HPDE6-E6E7 (cell line): ENCODE results near the gene CELA3A.
"Not testable (repeated sequence)": the region's sequence is repeated elsewhere in the genome, so short reads cannot be mapped to it uniquely, and the experiment has no call there.

Experiments used
- DNase-seq: peaks from one replicate; pipeline ENCODE4 v3.0.0; 2011; ENCODE audit warnings: missing footprints; ENCODE audit errors: extremely low spot score

CELA3A gene, protein sequence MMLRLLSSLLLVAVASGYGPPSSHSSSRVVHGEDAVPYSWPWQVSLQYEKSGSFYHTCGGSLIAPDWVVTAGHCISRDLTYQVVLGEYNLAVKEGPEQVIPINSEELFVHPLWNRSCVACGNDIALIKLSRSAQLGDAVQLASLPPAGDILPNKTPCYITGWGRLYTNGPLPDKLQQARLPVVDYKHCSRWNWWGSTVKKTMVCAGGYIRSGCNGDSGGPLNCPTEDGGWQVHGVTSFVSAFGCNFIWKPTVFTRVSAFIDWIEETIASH

GRCh38 chr1:22001409-22001808 is at the start of gene CELA3A:
Gene CELA3A, plus strand, starts transcription at chr1:22001657. Its CDS starts 18 bp downstream, at chr1:22001675.
- DNase-seq = no peak

DNA sequence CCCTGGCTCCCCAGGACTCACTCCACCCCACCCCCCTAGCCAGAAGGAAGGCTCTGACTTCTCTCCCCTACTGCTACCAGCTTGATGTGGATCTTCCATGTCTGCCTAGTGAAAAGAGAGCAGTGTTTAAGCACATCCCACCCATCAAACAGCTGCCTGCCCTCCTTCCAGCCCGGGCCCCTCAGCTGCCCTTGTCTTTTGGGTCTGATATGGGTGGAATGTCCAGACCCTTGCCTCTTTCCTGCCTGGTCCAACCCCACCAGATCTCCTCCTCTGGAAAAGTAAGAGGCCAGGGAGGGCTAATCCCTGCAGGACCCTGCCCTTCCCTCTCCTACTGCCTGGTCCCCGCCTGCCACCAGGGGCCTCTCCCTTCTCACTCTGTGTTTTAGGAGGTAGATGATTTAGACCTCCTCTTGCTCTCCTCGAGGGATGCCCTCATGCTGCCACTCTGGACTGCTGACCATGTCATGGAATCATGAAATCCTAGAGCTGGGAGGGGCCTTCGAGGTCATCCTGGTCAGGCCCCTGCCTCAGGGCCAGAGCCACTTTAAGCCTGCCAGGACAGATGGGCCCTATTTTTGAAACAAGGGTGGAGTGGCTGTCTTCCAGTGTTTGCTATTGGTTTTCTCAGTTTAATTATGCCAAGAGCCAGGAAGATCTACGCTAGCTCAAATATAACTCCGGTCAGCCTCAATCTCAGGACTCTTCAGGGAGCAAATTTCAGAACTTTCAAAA is 48.5 kb upstream of the CELA3A start:
- DNase-seq = no peak

DNA sequence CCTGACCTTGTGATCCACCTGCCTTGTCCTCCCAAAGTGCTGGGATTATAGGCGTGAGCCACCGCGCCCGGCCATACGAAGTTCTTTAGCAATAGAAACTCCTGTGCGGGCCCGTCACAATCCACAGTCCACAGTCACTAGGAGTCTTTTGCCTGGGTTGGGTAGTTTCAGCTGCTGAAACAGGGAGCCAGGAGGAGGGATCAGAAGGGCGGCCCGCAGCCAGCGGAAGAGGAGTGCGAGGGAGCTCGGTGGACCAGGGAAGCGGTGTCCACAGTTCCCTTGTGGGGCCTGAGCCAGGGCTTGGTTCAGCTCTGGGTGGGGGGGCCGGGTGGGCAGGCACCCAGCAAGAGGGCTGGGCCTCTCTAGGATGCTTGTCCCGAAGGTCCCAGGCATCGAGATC is 46.4 kb upstream of the CELA3A start:
- DNase-seq = no peak

- DNase-seq = no peak
These were observed 45.8 kb upstream of the CELA3A start for GRCh38 chr1:21955501-21956281.

DNA sequence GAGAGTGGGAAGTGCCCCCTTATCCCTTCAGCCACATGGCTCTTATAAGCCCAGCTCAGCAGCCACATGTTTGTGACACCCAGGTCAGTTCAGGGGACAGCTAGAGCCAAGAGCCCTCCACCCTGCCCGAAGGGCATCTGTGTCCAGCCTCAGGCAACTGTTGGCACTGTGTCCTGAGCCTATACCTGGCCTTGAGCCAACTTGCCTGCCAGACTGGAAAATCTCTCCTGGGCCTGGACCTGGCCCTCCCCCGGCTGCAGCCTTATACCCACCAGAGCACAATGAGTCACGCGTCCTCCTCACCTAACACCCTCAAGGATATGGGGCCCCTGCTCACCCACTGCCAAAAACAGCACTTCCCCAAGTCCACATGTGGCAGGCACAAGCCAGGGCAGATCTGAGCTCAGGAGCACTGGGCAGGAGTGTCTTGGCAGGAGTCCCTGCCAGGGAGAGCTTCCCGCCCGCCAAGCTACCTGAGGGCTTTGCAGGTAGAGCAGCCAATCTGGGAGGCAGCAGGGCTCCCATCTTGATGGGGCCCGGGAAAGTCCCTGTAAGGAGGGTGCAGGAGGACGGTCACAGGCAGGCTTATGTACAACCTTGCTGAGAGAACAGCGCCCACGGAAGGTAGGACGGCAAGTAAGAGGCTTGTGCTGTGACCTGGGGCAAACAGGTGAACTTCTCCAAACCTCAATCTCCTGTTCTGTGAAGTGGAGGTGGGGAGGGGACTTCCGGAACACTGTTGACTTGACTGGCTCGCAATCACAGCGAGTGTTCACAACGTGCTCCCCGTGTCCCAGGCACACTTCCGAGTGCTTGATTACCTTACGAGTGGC is 44.5 kb upstream of the CELA3A start:
- DNase-seq = peak; percentile 97

- DNase-seq = no peak
These were observed 40.1 kb upstream of the CELA3A start for GRCh38 chr1:21961337-21961736.

- no peak for DNase-seq
These were observed 39.7 kb upstream of the CELA3A start for GRCh38 chr1:21961799-21962198.

- DNase-seq = peak; percentile 64
These were observed 37.8 kb upstream of the CELA3A start for GRCh38 chr1:21963477-21964217.

GRCh38 chr1:21966247-21967000 is 35.0 kb upstream of the CELA3A start:
- DNase-seq = no peak

DNA sequence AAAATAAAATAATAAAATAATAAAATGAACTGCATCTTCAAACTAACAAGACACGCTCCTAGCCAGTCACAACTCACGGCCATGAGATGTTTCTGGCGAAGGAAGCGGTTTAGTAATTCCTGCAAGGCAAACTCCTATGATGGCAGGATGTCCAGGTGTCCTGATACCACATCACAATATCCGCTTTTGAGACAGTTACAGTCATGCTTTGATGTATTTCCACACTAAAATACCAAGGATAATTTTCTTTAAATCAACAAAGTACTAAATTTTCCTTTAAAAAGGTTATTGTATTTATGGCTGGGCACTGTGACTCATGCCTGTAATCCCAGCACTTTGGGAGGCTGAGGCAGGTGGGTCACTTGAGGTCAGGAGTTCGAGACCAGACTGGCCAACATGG is 34.2 kb upstream of the CELA3A start:
- not testable (repeated sequence) for DNase-seq

DNA sequence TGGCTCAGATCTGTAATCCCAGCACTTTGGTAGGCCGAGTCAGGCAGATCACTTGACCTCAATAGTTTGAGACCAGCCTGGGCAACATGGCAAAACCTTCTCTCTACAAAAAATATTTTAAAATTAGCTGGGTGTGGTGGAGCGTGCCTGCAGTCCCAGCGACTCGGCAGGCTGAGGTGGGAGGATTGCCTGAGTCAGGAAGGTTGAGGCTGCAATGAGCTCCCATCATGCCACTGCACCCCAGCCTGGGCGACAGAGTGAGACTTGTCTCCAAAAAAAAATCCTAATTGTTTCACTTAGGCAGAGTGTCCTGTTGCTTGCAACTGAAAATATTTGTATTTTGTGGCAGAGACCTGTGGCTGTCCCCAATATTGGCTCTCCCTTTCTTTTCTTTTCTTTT is 32.4 kb upstream of the CELA3A start:
- not testable (repeated sequence) for DNase-seq

DNA sequence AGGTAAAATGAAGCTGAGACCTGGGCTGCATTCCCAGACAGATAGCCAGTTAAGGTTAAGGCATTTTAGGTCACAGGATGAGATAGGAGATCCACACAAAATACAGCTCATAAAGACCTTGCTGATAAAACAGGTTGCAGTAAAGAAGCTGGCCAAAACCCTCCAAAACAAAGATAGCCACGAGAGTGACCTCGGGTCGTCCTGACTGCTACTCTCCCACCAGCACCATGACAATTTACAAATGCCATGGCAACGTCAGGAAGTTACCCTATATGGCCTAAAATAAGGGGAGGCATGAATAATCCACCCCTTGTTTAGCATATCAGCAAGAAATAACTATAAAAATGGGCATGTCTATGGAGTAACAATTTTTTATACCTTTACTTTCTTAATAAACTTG is 30.9 kb upstream of the CELA3A start:
- DNase-seq = not testable (repeated sequence)

DNA sequence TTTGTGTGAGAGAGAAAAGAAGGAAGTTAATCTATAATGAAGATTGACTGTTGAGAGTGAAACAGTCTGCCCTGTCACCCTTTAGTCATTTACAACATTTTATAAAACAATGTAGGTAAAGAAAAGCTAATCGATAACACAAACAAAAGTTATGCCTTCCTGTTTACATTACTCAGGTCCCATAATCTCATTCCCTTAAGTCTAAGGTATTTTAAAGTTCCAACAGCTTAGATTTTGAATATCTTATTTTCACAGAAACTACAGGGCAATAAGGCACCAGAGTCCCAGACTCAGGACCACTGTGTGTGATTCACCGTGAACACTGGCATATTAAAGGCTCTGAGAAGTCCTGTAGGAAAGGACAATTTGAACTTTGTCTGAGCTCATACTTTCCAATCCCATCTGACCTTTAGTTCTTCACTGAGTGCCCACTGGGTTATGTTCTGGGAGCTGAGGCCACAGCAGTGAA is 28.4 kb upstream of the CELA3A start:
- DNase-seq = not testable (repeated sequence)

DNA sequence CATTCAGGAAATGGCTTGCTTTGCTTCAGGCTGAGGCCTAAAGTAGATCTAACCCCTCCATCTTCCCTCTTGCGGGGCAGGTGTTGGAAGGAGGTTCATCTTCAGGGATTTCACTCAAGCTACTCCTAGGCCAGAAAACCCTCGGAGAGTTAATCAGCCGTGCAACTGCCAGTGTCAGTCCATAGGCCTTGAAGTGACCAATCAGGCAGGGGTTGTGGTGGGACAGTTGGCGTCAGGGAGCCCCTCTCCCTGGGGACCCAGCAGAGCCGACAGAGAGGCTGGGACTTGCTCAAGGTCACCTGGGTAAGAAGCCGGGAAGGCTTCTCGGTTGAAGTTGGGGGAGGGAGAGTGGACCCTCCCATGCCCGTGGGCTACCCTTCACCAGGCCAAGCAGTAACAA is 27.5 kb upstream of the CELA3A start:
- not testable (repeated sequence) for DNase-seq

DNA sequence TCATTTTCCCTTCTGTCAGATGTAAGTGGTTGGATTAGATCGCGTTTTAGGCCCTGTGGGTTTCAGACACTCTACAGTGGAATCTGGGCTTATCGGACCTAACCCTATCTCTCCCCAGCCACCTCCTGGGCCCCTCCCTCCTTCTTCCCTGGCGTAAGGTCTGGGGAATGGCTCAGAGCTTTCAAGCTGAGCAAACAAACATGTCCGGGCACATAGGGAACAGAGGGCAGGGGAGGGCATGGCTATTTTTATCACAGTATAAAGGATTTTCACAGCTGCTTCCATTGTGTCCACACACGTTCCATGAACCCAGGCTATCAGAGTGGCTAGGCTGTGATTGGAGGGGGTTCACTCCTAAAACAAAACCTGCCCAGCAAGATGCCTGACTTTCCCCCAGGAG is 26.8 kb upstream of the CELA3A start:
- peak; percentile 53 for DNase-seq

DNA sequence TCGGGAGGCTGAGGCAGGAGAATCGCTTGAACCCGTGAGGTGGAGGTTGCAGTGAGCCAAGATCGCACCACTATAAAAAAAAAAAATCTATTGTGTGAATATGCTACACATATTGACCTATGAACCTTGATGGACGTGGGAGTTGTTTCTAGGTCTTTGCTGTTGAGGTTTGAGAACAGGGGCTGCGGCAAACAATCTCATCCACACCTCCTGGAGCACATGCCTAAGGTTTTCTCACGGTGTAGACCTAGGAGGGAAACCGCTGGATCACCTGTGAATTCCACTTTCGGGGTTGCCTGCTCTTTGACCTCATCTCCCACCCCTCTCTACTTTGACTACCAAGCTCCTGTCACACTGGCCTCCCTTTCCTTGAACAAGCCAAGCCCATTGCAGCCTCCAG is 26.2 kb upstream of the CELA3A start:
- DNase-seq = not testable (repeated sequence)

- not testable (repeated sequence) for DNase-seq
These were observed 24.7 kb upstream of the CELA3A start, which contains the start of gene CELA3B for GRCh38 chr1:21976703-21977239. Gene CELA3B, plus strand, starts transcription at chr1:21977022. Its CDS starts 18 bp downstream, at chr1:21977040.

DNA sequence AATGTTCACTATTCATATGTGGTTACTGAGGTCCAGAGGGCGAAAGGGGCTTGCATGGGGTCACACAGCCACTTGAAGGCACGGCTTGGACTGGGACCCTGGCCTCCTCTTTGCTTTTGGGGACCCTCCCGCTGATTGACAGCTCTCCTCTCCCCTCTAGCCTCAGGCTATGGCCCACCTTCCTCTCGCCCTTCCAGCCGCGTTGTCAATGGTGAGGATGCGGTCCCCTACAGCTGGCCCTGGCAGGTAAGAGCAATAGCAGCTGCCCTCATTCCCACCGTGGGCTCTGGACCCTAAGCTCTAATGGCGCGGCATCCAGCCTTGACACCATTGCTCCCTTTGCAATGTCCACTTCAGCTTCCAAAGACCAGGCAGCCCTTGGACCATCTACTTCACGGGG is 23.2 kb upstream of the CELA3A start:
- DNase-seq = not testable (repeated sequence)

DNA sequence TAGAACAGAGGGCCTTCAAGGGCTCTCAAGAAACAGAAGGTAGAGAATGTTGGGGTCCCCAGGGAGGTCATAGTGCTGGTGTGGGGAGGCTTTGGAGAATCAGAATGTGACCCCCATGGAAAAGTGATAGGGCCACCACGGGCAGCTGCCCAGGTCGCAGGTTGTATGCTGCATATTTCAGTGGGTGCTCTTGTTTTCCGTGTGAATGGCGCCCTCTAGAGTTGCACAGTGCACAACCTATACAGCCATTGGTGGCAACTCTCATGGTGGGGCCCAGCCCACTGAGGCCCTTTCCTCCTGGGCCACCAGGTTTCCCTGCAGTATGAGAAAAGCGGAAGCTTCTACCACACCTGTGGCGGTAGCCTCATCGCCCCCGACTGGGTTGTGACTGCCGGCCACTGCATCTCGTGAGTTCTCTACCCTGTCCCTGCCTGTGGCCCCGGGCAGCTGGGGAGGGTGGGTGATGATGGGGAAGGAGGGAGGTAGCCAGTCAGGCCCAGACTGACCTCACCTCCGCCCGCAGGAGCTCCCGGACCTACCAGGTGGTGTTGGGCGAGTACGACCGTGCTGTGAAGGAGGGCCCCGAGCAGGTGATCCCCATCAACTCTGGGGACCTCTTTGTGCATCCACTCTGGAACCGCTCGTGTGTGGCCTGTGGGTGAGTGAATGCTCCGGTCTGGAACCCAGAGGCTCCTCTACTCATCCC is 20.8 kb upstream of the CELA3A start:
- not testable (repeated sequence) for DNase-seq
